Gastrocnemius medialis (tissue), 4 donors: ENCODE measurements around the gene PKHD1. TPM values are rescaled to one million over a fixed set of nuclear protein-coding genes. Genes with fewer than 3 reads are reported as not detected.
"Not testable (repeated sequence)": the region's sequence is repeated elsewhere in the genome, so short reads cannot be mapped to it uniquely, and the experiment has no call there.

Experiments
- ATAC-seq, 2 donors: fragments of 150-250 bp; one replicate each; pipeline ENCODE4 v1.9.1; 2016
- DNase-seq, 2 donors: peaks; one replicate each; pipeline ENCODE4 v3.0.0-alpha.2; 2019
- H3K27ac ChIP-seq, 4 donors: fragments of 200-600 bp; sonication (generic); 1 replicate in 1 of 4; 2 replicates in 3 of 4; pipeline ENCODE4 v1.5.1; 2016 to 2018; ENCODE audit warnings: mild to moderate bottlenecking in 2 of 4, moderate library complexity in 1 of 4
- H3K27me3 ChIP-seq, 3 donors: fragments of 200-600 bp; sonication (generic) in 2 of 3; 1 replicate in 1 of 3; 2 replicates in 2 of 3; pipeline versions ENCODE4 v1.5.1 to v1.6.0; 2016 to 2019; ENCODE audit warnings: mild to moderate bottlenecking in 1 of 3, moderate library complexity in 1 of 3
- H3K36me3 ChIP-seq, 2 donors: fragments of 200-600 bp; sonication (generic) in 1 of 2; one replicate each; pipeline ENCODE4 v1.5.1; 2017 to 2018
- H3K4me1 ChIP-seq, 2 donors: fragments of 200-600 bp; sonication (generic) in 1 of 2; one replicate each; pipeline ENCODE4 v1.5.1; 2016 to 2017; ENCODE audit warnings: mild to moderate bottlenecking in 2 of 2
- H3K4me3 ChIP-seq, 4 donors: fragments of 200-600 bp; sonication (generic) in 3 of 4; 1 replicate in 1 of 4; 2 replicates in 3 of 4; pipeline ENCODE4 v1.5.1; 2016 to 2019; ENCODE audit warnings: mild to moderate bottlenecking in 2 of 4
- H3K9me3 ChIP-seq, 3 donors: fragments of 200-600 bp; sonication (generic) in 2 of 3; 1 replicate in 1 of 3; 2 replicates in 2 of 3; pipeline ENCODE4 v1.5.1; 2016 to 2019
- CTCF ChIP-seq, 5 experiments: fragments of 450-650 bp in 3 of 5; fragments of 200-600 bp in 2 of 5; sonication (generic) in 2 of 5; IDR thresholded peaks in 4 of 5; conservative IDR thresholded peaks in 1 of 5; 1 replicate in 4 of 5; 2 replicates in 1 of 5; pipeline ENCODE4 v1.5.1; 2016 to 2019; ENCODE audit warnings: antibody characterized with exemption in 5 of 5, mild to moderate bottlenecking in 3 of 5, moderate library complexity in 3 of 5
- POLR2A ChIP-seq, 2 donors: fragments of 450-650 bp; IDR thresholded peaks; one replicate each; pipeline ENCODE4 v1.6.1; 2017; ENCODE audit warnings: antibody characterized with exemption in 2 of 2, mild to moderate bottlenecking in 2 of 2, moderate library complexity in 2 of 2
- in situ Hi-C, 4 donors: fragments of 200-750 bp; cut with MboI; loops; one replicate each; pipeline versions ENCODE4 v1.15.0 to v1.8.0; 2017; ENCODE audit warnings: low sequenced_read_pairs in 4 of 4
- intact Hi-C: fragments of 100-400 bp; cut with DNase I; formaldehyde crosslinking; loops from one replicate; pipeline ENCODE4 v1.15.1; 2023; ENCODE audit warnings: low total_unique reads
- total RNA-seq, 4 donors: library from RNA; depleted of rRNA; stranded (reverse); fragments of >200 nt; gene quantifications; one replicate each; pipeline versions ENCODE4 v1.1.0 to v1.2.3, GENCODE V29; 2016

Gene PKHD1
- total RNA-seq, 4 donors from 2014 or later, result 0.02 to 0.05 (median 0.02) TPM; not detected in 1

- Histone ChIP-seq H3K9me3 (no peaks in the 10 kb centered on the region), H3K27me3 (no peaks in the 10 kb centered on the region), H3K27ac (no peak overlapping the region), H3K4me3 (no peak overlapping the region), H3K36me3 (no peaks in the 10 kb centered on the region), H3K4me1 (no peaks in the 10 kb centered on the region)
- in situ Hi-C loops, result loop anchor here in 2 of 4 donors (10.0 kb wide), 1 partner anchor 168 kb away; no protein-coding TSS in a partner anchor
- ATAC-seq, result no peak
- TF ChIP-seq CTCF (IDR thresholded peaks at IDR 0.05 in 4 of 5, conservative IDR thresholded peaks at IDR 0.05 in 1 of 5) (no peak), POLR2A (IDR thresholded peaks at IDR 0.05) (no peak)
- DNase-seq, result no peak
- intact Hi-C loops, result loop anchor here (10.0 kb wide), 1 partner anchor 168 kb away; no protein-coding TSS in a partner anchor
These were observed 230.9 kb downstream of the PKHD1 start for GRCh38 chr6:51856508-51856907.

GRCh38 chr6:51855310-51856082, 231.9 kb downstream of the PKHD1 start:
- in situ Hi-C loops (loop anchor here in 2 of 4 donors (10.0 kb wide), 1 partner anchor 169 kb away; no protein-coding TSS in a partner anchor), intact Hi-C loops (loop anchor here (10.0 kb wide), 1 partner anchor 169 kb away; no protein-coding TSS in a partner anchor)
- no peaks in the 10 kb centered on the region for H3K36me3 ChIP-seq
- ATAC-seq (peak in 1 of 2 donors; percentile 41), DNase-seq (no peak)
- no peaks in the 10 kb centered on the region for H3K4me1 ChIP-seq
- H3K9me3 ChIP-seq, result no peaks in the 10 kb centered on the region
- no peak for TF ChIP-seq POLR2A (IDR thresholded peaks at IDR 0.05)
- peak; percentile 6 to 60 (median 41) for TF ChIP-seq CTCF (IDR thresholded peaks at IDR 0.05 in 4 of 5, conservative IDR thresholded peaks at IDR 0.05 in 1 of 5)
- no peak overlapping the region for H3K4me3 ChIP-seq
- H3K27ac ChIP-seq, result no peak overlapping the region
- no peaks in the 10 kb centered on the region for H3K27me3 ChIP-seq

GRCh38 chr6:51854876-51855275, 232.5 kb downstream of the PKHD1 start:
- Histone ChIP-seq H3K27me3 (no peaks in the 10 kb centered on the region), H3K4me1 (no peaks in the 10 kb centered on the region), H3K27ac (no peak overlapping the region), H3K36me3 (no peaks in the 10 kb centered on the region), H3K9me3 (no peaks in the 10 kb centered on the region), H3K4me3 (no peak overlapping the region)
- intact Hi-C loops, result loop anchor here (10.0 kb wide), 1 partner anchor 170 kb away; no protein-coding TSS in a partner anchor
- DNase-seq (no peak), ATAC-seq (no peak)
- in situ Hi-C loops, result loop anchor here in 2 of 4 donors (10.0 kb wide), 1 partner anchor 170 kb away; no protein-coding TSS in a partner anchor
- TF ChIP-seq CTCF (IDR thresholded peaks at IDR 0.05 in 4 of 5, conservative IDR thresholded peaks at IDR 0.05 in 1 of 5) (no peak), POLR2A (IDR thresholded peaks at IDR 0.05) (no peak)

- DNase-seq (no peak), ATAC-seq (no peak)
- in situ Hi-C loops, result loop anchor here in 2 of 4 donors (10.0 kb wide), 1 partner anchor 170 kb away; no protein-coding TSS in a partner anchor
- no peaks in the 10 kb centered on the region for H3K27me3 ChIP-seq
- intact Hi-C loops, result loop anchor here (10.0 kb wide), 1 partner anchor 170 kb away; no protein-coding TSS in a partner anchor
- H3K36me3 ChIP-seq, result no peaks in the 10 kb centered on the region
- H3K9me3 ChIP-seq, result no peaks in the 10 kb centered on the region
- TF ChIP-seq CTCF (IDR thresholded peaks at IDR 0.05 in 4 of 5, conservative IDR thresholded peaks at IDR 0.05 in 1 of 5), result no peak
- TF ChIP-seq POLR2A (IDR thresholded peaks at IDR 0.05), result no peak
- H3K4me1 ChIP-seq, result no peaks in the 10 kb centered on the region
- H3K4me3 ChIP-seq, result no peak overlapping the region
- H3K27ac ChIP-seq, result no peak overlapping the region
These were observed 233.1 kb downstream of the PKHD1 start for GRCh38 chr6:51854347-51854746.

GRCh38 chr6:51853109-51853508, 234.3 kb downstream of the PKHD1 start:
- not testable (repeated sequence) for H3K27ac ChIP-seq, DNase-seq, H3K4me3 ChIP-seq, H3K9me3 ChIP-seq, H3K27me3 ChIP-seq, H3K4me1 ChIP-seq, H3K36me3 ChIP-seq, ATAC-seq
- in situ Hi-C loops, result loop anchor here in 2 of 4 donors (10.0 kb wide), 1 partner anchor 172 kb away; no protein-coding TSS in a partner anchor
- intact Hi-C loops, result loop anchor here (10.0 kb wide), 1 partner anchor 172 kb away; no protein-coding TSS in a partner anchor
